Chondrocyte (in vitro differentiated cells): ENCODE data around the gene LRCH1. TPM values are rescaled to one million over a fixed set of nuclear protein-coding genes. Genes with fewer than 3 reads are reported as not detected.
A peak's percentile ranks its signal among the peaks of the same experiment; 100 is the strongest.

Experiments used
- DNase-seq: peaks from one replicate; pipeline ENCODE4 v3.0.0; 2021; ENCODE audit warnings: mixed read lengths, low spot score
- H3K27ac Mint-ChIP-seq: one replicate; pipeline ENCODE4 v1.8.0; 2021; ENCODE audit warnings: mild to moderate bottlenecking, moderate library complexity, mixed read lengths; ENCODE audit not compliant: unreplicated experiment
- H3K27me3 Mint-ChIP-seq: 2 replicates; pipeline ENCODE4 v1.8.0; 2021; ENCODE audit warnings: low read depth, mixed read lengths
- H3K36me3 Mint-ChIP-seq: 2 replicates; pipeline ENCODE4 v1.8.0; 2021; ENCODE audit warnings: low read depth, mixed read lengths
- H3K4me1 Mint-ChIP-seq: 2 replicates; pipeline ENCODE4 v1.8.0; 2021; ENCODE audit warnings: low read depth, mild to moderate bottlenecking, mixed read lengths
- H3K4me3 Mint-ChIP-seq: one replicate; pipeline ENCODE4 v1.8.0; 2021; ENCODE audit warnings: mild to moderate bottlenecking, moderate library complexity, mixed read lengths; ENCODE audit not compliant: unreplicated experiment
- H3K9me3 Mint-ChIP-seq: 2 replicates; pipeline ENCODE4 v1.8.0; 2021; ENCODE audit warnings: low read depth, mixed read lengths
- CTCF ChIP-seq: fragments of 200-600 bp; sonication (generic); IDR thresholded peaks from 2 replicates; pipeline ENCODE4 v1.5.0; 2021; ENCODE audit warnings: antibody characterized with exemption, mild to moderate bottlenecking, moderate library complexity
- total RNA-seq: library from RNA; stranded (reverse); gene quantifications from 3 replicates; pipeline ENCODE4 v1.2.1, GENCODE V29; 2021

The LRCH1 gene
- total RNA-seq, 1 donor from 2014 or later: 14.4 TPM

GRCh38 chr13:46614582-46614981, 61.6 kb downstream of the LRCH1 start:
- no peak overlapping the region for H3K27ac Mint-ChIP-seq
- peaks cover 40% of the 10 kb centered on the region for H3K4me1 Mint-ChIP-seq
- peak; percentile 43 for TF ChIP-seq CTCF
- H3K9me3 Mint-ChIP-seq: no peaks in the 10 kb centered on the region
- no peaks in the 10 kb centered on the region for H3K27me3 Mint-ChIP-seq
- no peak overlapping the region for H3K4me3 Mint-ChIP-seq
- H3K36me3 Mint-ChIP-seq: no peaks in the 10 kb centered on the region
- DNase-seq: no peak

- no peak overlapping the region for H3K4me3 Mint-ChIP-seq
- no peaks in the 10 kb centered on the region for H3K27me3 Mint-ChIP-seq
- H3K9me3 Mint-ChIP-seq: no peaks in the 10 kb centered on the region
- H3K27ac Mint-ChIP-seq: peak overlapping the region; percentile 37
- H3K4me1 Mint-ChIP-seq: peaks cover 51% of the 10 kb centered on the region
- no peak for TF ChIP-seq CTCF
- H3K36me3 Mint-ChIP-seq: no peaks in the 10 kb centered on the region
- no peak for DNase-seq
These were observed 63.0 kb downstream of the LRCH1 start for GRCh38 chr13:46615888-46616531.

GRCh38 chr13:46617229-46617721, 64.3 kb downstream of the LRCH1 start:
- DNase-seq: no peak
- Mint-ChIP-seq H3K36me3 (no peaks in the 10 kb centered on the region), H3K4me1 (peaks cover 62% of the 10 kb centered on the region), H3K27me3 (no peaks in the 10 kb centered on the region), H3K27ac (no peak overlapping the region), H3K4me3 (no peak overlapping the region), H3K9me3 (no peaks in the 10 kb centered on the region)
- no peak for TF ChIP-seq CTCF

DNA sequence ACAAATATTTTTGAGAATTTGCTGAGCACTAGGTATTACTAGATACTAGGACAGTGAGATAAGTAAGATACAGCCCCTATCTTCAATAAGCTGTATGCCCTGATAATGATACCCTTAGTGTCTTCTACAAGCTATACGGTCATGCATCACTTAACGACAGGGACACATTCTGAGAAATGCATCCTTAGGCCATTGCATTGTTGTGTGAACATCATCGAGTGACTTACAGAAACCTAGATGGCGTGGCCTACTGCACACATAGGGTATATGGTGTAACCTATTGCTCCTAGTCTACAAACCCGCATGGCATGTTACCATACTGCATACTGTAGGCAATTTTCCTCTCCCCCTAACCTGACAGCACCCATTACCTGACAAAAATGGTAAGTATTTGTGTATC, 64.9 kb downstream of the LRCH1 start:
- Mint-ChIP-seq H3K36me3 (no peaks in the 10 kb centered on the region), H3K27ac (no peak overlapping the region), H3K27me3 (no peaks in the 10 kb centered on the region), H3K4me3 (no peak overlapping the region), H3K9me3 (no peaks in the 10 kb centered on the region), H3K4me1 (peaks cover 68% of the 10 kb centered on the region)
- no peak for TF ChIP-seq CTCF
- no peak for DNase-seq

DNA sequence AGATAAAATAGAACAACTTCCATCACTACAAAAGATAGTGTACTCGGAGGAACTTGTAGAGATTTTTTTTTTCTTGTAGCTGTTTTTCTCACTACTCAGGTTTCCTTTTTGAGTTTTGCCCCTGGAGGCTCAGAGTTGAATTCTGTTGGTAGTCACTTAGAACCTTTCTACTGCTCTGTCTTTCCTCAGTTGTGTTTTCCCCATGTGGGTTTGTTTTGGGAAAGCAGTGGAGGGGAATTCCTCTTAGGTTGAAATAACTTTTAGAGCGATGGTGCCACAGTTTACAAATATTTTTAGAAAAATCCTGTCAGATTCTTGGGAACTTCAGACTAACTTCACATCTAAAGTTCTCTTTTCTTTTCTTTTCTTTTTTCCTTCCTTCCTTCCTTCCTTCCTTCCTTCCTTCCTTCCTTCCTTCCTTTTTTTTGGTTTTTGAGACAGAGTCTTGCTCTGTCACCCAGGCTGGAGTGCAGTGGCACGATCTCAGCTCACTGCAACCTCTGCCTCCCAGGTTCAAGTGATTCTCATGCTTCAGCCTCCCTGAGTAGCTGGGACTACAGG, 65.8 kb downstream of the LRCH1 start:
- Mint-ChIP-seq H3K36me3 (no peaks in the 10 kb centered on the region), H3K4me3 (no peak overlapping the region), H3K27me3 (no peaks in the 10 kb centered on the region), H3K4me1 (peaks cover 74% of the 10 kb centered on the region), H3K9me3 (no peaks in the 10 kb centered on the region), H3K27ac (peak overlapping the region; percentile 39)
- no peak for TF ChIP-seq CTCF
- no peak for DNase-seq
